Spinal cord (tissue), 10 donors: ENCODE data around the gene CLDN22. TPM values are rescaled to one million over a fixed set of nuclear protein-coding genes. Genes with fewer than 3 reads are reported as not detected.
A peak's percentile ranks its signal among the peaks of the same experiment; 100 is the strongest.

Experiments
- DNase-seq, 6 donors: peaks; one replicate each; pipeline versions ENCODE4 v3.0.0 to v3.0.0-alpha.2; 2013 to 2015; ENCODE audit warnings: low spot score in 6 of 6, low read depth in 4 of 6
- H3K27ac ChIP-seq: one replicate; pipeline ENCODE4 v1.5.1; 2013; ENCODE audit warnings: low read depth, low read length, control low read depth
- H3K27me3 ChIP-seq: one replicate; pipeline ENCODE4 v1.6.1; 2013; ENCODE audit warnings: low read length; ENCODE audit not compliant: control insufficient read depth, insufficient read depth
- H3K36me3 ChIP-seq: one replicate; pipeline ENCODE4 v1.6.1; 2013; ENCODE audit warnings: low read length; ENCODE audit not compliant: control insufficient read depth, insufficient read depth
- H3K4me1 ChIP-seq: one replicate; pipeline ENCODE4 v1.6.1; 2013; ENCODE audit warnings: low read length; ENCODE audit not compliant: control insufficient read depth, insufficient read depth
- H3K4me3 ChIP-seq: one replicate; pipeline ENCODE4 v1.5.1; 2013; ENCODE audit warnings: low read depth, low read length, control low read depth
- H3K9me3 ChIP-seq: one replicate; pipeline ENCODE4 v1.6.1; 2013; ENCODE audit warnings: low read length; ENCODE audit not compliant: control insufficient read depth, insufficient read depth
- whole genome bisulfite sequencing: methylation state at CpG from one replicate; pipeline ENCODE4 v1.1.5; 2013; ENCODE audit warnings: missing lambda C conversion rate; ENCODE audit not compliant: insufficient coverage; 5-methylcytosine and 5-hydroxymethylcytosine counted together
- long read RNA-seq, 4 donors: transcript quantifications; one replicate each; lab custom pipeline, GENCODE V29; 2026
- polyA plus RNA-seq, 2 donors: library from polyadenylated mRNA; unstranded; fragments of 120-200 nt; gene quantifications; one replicate each; pipeline ENCODE4 v1.2.1, GENCODE V29; 2013; ENCODE audit not compliant: insufficient read length in 2 of 2
- total RNA-seq, 2 donors: library from RNA; depleted of rRNA in 1 of 2; stranded (reverse); fragments of 120-200 nt in 1 of 2; fragments of >200 nt in 1 of 2; gene quantifications; one replicate each; pipeline versions ENCODE4 v1.2.3 to v1.2.4, GENCODE V29; 2013 to 2014
- donor health status: healthy.

CLDN22 gene
- total RNA-seq (under 1 TPM in 1 of 2 donors, not detected in 1; 0.06 TPM), polyA plus RNA-seq (1 to 10 TPM; 1.5 to 1.6 TPM)
- long read RNA-seq, donor 1, transcript CLDN22-201 (1 exons, 2,581 nt) = major isoform, 20 of 20 reads
- long read RNA-seq, donor 1, partial matches to known transcripts = 0 of 20 reads
- long read RNA-seq, donor 1, other reads (novel, unspliced or antisense) = 0 of 20 reads
- long read RNA-seq, donor 2, transcript CLDN22-201 (1 exons, 2,581 nt) = major isoform, 12 of 12 reads
- long read RNA-seq, donor 2, partial matches to known transcripts = 0 of 12 reads
- long read RNA-seq, donor 2, other reads (novel, unspliced or antisense) = 0 of 12 reads
- long read RNA-seq, donor 3, transcript CLDN22-201 (1 exons, 2,581 nt) = major isoform, 13 of 13 reads
- long read RNA-seq, donor 3, partial matches to known transcripts = 0 of 13 reads
- long read RNA-seq, donor 3, other reads (novel, unspliced or antisense) = 0 of 13 reads
- long read RNA-seq, donor 4, transcript CLDN22-201 (1 exons, 2,581 nt) = major isoform, 81 of 81 reads
- long read RNA-seq, donor 4, partial matches to known transcripts = 0 of 81 reads
- long read RNA-seq, donor 4, other reads (novel, unspliced or antisense) = 0 of 81 reads

GRCh38 chr4:183320211-183321059 lies at the start of gene CLDN22:
CLDN22 (minus strand) TSS chr4:183320276; CDS start chr4:183320218, 58 bp downstream.
- H3K27me3 ChIP-seq = no peaks in the 10 kb centered on the region
- DNase-seq = no peak
- no peaks in the 10 kb centered on the region for H3K4me1 ChIP-seq
- H3K9me3 ChIP-seq = no peaks in the 10 kb centered on the region
- peaks cover 9% of the 10 kb centered on the region for H3K36me3 ChIP-seq
- WGBS = 100% methylated on average over 3 of the region's 6 CpGs
- no peak within 1 kb of the TSS for H3K27ac ChIP-seq
- H3K4me3 ChIP-seq = no peak within 1 kb of the TSS

- H3K9me3 ChIP-seq = no peaks in the 10 kb centered on the region
- no peaks in the 10 kb centered on the region for H3K36me3 ChIP-seq
- no peaks in the 10 kb centered on the region for H3K27me3 ChIP-seq
- WGBS = 72% methylated on average over 7 of the region's 8 CpGs
- H3K4me3 ChIP-seq = no peak overlapping the region
- no peak for DNase-seq
- peaks cover 4% of the 10 kb centered on the region for H3K4me1 ChIP-seq
- no peak overlapping the region for H3K27ac ChIP-seq
Measured at GRCh38 chr4:183369073-183369472, 49.0 kb upstream of the CLDN22 start.

GRCh38 chr4:183366206-183366835 lies 46.2 kb upstream of the CLDN22 start:
- no peak overlapping the region for H3K27ac ChIP-seq
- WGBS = 89% methylated on average over 12 of the region's 16 CpGs
- H3K27me3 ChIP-seq = no peaks in the 10 kb centered on the region
- DNase-seq = no peak
- no peak overlapping the region for H3K4me3 ChIP-seq
- no peaks in the 10 kb centered on the region for H3K36me3 ChIP-seq
- peaks cover 5% of the 10 kb centered on the region for H3K4me1 ChIP-seq
- H3K9me3 ChIP-seq = no peaks in the 10 kb centered on the region

GRCh38 chr4:183364025-183364424 lies 43.9 kb upstream of the CLDN22 start:
- H3K9me3 ChIP-seq = no peaks in the 10 kb centered on the region
- H3K27me3 ChIP-seq = no peaks in the 10 kb centered on the region
- DNase-seq = no peak
- H3K4me3 ChIP-seq = no peak overlapping the region
- no peak overlapping the region for H3K27ac ChIP-seq
- H3K36me3 ChIP-seq = no peaks in the 10 kb centered on the region
- peaks cover 5% of the 10 kb centered on the region for H3K4me1 ChIP-seq
- 86% methylated on average over 10 of the region's 10 CpGs for WGBS

- Histone ChIP-seq H3K27ac (no peak overlapping the region), H3K9me3 (no peaks in the 10 kb centered on the region), H3K36me3 (no peaks in the 10 kb centered on the region), H3K4me1 (peaks cover 5% of the 10 kb centered on the region), H3K4me3 (no peak overlapping the region), H3K27me3 (peaks cover 2% of the 10 kb centered on the region)
- 54% methylated on average over 7 of the region's 15 CpGs for WGBS
- peak in 1 of 6 donors; percentile 50 for DNase-seq
Measured at GRCh38 chr4:183362916-183363542, 43.0 kb upstream of the CLDN22 start.

- WGBS = 90% methylated on average over 2 of the region's 4 CpGs
- no peaks in the 10 kb centered on the region for H3K9me3 ChIP-seq
- H3K4me1 ChIP-seq = peaks cover 5% of the 10 kb centered on the region
- H3K36me3 ChIP-seq = no peaks in the 10 kb centered on the region
- peaks cover 2% of the 10 kb centered on the region for H3K27me3 ChIP-seq
- no peak for DNase-seq
- no peak overlapping the region for H3K4me3 ChIP-seq
- H3K27ac ChIP-seq = no peak overlapping the region
Measured at GRCh38 chr4:183362036-183362435, 42.0 kb upstream of the CLDN22 start.

- peaks cover 2% of the 10 kb centered on the region for H3K27me3 ChIP-seq
- H3K9me3 ChIP-seq = no peaks in the 10 kb centered on the region
- H3K36me3 ChIP-seq = no peaks in the 10 kb centered on the region
- WGBS = 74% methylated on average over 8 of the region's 11 CpGs
- no peak overlapping the region for H3K4me3 ChIP-seq
- DNase-seq = no peak
- peaks cover 5% of the 10 kb centered on the region for H3K4me1 ChIP-seq
- no peak overlapping the region for H3K27ac ChIP-seq
Measured at GRCh38 chr4:183360161-183360919, 40.3 kb upstream of the CLDN22 start.

GRCh38 chr4:183358215-183358755 lies 38.2 kb upstream of the CLDN22 start:
- no peaks in the 10 kb centered on the region for H3K36me3 ChIP-seq
- DNase-seq = peak in 1 of 6 donors; percentile 21
- no peak overlapping the region for H3K27ac ChIP-seq
- 51% methylated on average over 12 of the region's 13 CpGs for WGBS
- H3K4me3 ChIP-seq = no peak overlapping the region
- H3K27me3 ChIP-seq = peaks cover 2% of the 10 kb centered on the region
- H3K9me3 ChIP-seq = no peaks in the 10 kb centered on the region
- no peaks in the 10 kb centered on the region for H3K4me1 ChIP-seq
